Occipital lobe (tissue), 2 donors: Measurements from ENCODE around the gene FCHO2. TPM values are rescaled to one million over a fixed set of nuclear protein-coding genes. Genes with fewer than 3 reads are reported as not detected.

ENCODE experiments used
- DNase-seq: peaks from one replicate; lab custom pipeline; 2025; lab: John Stamatoyannopoulos, UW
- total RNA-seq: library from RNA; depleted of rRNA; stranded (reverse); fragments of >200 nt; gene quantifications from one replicate; pipeline ENCODE4 v1.2.3, GENCODE V29; 2014

FCHO2 gene
- total RNA-seq, 1 donor from 2014 or later, result 74.4 TPM

GRCh38 chr5:73135021-73135420 is 179.2 kb downstream of the FCHO2 start:
- no peak for DNase-seq

DNA sequence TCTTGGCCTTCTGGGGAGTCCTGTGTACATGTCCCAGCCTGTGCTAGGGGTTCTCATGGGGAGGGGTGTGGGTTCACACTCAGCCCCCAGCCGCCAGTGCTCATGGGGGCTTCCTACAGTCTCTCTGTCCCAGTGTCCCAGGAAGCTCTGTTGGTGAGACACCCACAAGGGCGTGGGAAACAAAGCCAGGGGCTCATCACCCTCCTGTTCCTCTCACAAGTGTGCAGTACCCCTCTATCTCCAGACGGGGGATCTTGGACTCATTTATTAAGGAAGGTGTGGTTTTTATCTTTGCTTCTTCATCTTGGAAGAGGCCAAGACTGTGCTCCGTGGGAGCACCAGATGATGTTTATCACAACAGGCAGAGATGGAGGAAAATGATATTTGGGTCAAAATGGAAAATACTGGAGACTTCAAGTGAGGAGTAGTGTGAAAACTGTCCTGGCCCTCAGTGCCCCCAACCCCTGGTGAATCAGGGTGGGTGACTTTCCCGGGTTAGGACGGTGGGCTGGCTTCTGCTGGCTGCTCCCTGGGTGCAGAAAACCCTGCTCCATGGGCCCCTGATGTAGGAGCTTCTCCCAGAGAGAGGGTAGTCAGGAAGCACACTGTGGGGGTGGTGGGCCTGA is 179.7 kb downstream of the FCHO2 start:
- no peak for DNase-seq

DNA sequence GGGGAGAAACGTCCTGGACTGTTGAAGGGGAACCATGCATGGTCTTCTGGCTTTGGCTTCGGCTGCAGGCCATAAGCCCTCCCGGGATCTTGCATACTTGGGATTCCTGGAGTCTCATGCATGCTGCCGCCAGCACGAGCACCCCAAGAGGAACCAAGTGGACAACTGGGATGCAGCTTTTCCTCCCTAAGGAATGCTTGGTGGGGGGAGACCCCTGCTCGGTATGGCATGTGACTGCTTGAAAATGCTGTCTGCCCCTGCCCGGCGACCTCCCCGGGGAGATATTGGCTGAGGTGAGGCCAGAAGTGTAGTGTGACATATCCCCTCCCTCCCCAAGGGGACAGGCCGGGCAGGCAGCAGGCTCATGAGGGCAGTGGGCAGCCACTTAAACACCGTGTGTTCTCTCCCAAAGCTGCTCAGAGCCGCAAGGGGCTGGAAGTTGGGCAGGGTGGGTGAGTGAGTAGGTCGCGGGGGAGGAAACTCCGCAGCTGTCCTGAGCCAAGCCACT is 180.3 kb downstream of the FCHO2 start:
- no peak for DNase-seq

DNA sequence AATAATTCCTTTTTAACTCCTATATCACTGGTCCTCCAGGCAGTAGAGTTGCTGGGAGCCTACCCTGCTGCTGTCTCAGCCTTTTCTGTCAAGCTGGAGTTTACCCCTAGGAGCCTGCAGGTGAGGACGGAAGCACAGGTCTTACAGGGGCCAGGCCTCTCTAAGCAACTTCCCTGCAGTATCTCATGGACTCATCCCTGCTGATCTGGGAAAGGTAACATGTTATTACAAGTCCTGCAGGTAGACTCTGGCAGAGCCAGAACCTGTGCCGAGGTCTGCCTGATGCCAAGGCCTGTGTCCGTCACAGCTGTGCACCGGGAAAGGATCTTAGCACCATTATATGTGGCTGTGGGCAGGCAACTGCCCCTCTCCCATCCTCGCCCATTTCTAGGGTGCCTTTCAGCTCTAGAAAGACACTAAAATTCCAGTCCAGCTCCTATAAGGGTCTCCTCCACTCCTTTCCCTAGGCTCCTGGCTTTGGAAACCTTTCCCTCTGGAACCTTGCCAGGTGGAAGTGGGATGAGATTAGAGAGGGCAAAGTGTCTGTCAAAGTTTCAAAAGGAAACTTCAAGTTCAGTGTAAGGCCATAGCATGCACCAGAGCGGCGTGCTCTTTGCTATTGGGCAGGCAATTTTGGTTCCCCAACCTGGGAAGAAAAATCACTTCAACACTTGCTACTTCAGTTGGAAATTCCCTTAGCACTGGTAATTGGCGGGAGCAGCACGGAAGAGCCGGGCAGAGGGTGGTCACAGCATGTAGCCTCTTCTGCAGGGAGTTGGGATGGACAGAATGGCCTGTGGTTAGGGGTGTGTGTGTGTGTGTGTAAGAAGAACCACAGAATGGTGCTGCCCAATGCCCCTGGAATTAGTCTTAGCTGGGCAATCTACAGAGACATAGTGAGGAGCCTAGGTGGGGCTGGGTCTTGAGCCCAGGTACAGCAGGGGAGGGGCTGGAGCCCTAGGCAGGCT is 182.0 kb downstream of the FCHO2 start:
- DNase-seq, result no peak

GRCh38 chr5:73139485-73139884 is 183.6 kb downstream of the FCHO2 start:
- no peak for DNase-seq

Other genes with a start within 250 kb of the FCHO2 start
- 299 TPM for gene TNPO1, start 139.4 kb upstream of the FCHO2 start, total RNA-seq
- gene TMEM171, start 164.5 kb downstream of the FCHO2 start, total RNA-seq, result 0.78 TPM
- not detected for gene TMEM174, start 217.2 kb downstream of the FCHO2 start, total RNA-seq